SK-N-MC (cell line): ENCODE results near the gene PHB1.

ENCODE experiments used
- DNase-seq: peaks from one replicate; pipeline ENCODE4 v3.0.0-alpha.2; 2011; ENCODE audit warnings: low read depth, low spot score
- H3K27ac ChIP-seq: fragments of 200-600 bp; sonication (generic); 2 replicates; pipeline ENCODE4 v1.5.1; 2016; ENCODE audit warnings: mixed run types
- H3K36me3 ChIP-seq: fragments of 200-600 bp; sonication (generic); 2 replicates; pipeline ENCODE4 v1.6.1; 2017; ENCODE audit warnings: antibody characterized with exemption, low read length, mixed read lengths; ENCODE audit not compliant: insufficient read depth
- H3K4me3 ChIP-seq: fragments of 200-600 bp; sonication (generic); 2 replicates; pipeline ENCODE4 v1.5.1; 2016
- H3K9ac ChIP-seq: fragments of 200-600 bp; sonication (generic); 2 replicates; pipeline ENCODE4 v1.8.0; 2017; ENCODE audit warnings: mixed run types, mixed read lengths; ENCODE audit not compliant: insufficient read length
- H3K9me3 ChIP-seq: fragments of 200-600 bp; sonication (generic); 2 replicates; pipeline ENCODE4 v1.6.1; 2017; ENCODE audit warnings: low read depth, mild to moderate bottlenecking, antibody characterized with exemption, low read length, moderate library complexity, mixed read lengths
- EZH2 ChIP-seq: fragments of 200-600 bp; sonication (generic); IDR thresholded peaks from one replicate; pipeline ENCODE4 v1.6.1; 2017; ENCODE audit warnings: antibody characterized with exemption
- FOXP2 ChIP-seq: optimal IDR thresholded peaks from 2 replicates; pipeline ENCODE3; 2011; ENCODE audit warnings: mild to moderate bottlenecking, moderate library complexity; ENCODE audit not compliant: insufficient read depth; ENCODE audit errors: extremely low read length, control extremely low read depth
- POLR2AphosphoS5 ChIP-seq: IDR thresholded peaks from 2 replicates; pipeline ENCODE4 v1.6.1; 2012; ENCODE audit warnings: mild to moderate bottlenecking, low read depth, low read length, borderline replicate concordance

The PHB1 gene

GRCh38 chr17:49414622-49415350 lies at the start of gene PHB1:
Gene PHB1, minus strand, starts transcription at chr17:49414882. Its CDS starts 1,618 bp downstream, at chr17:49413264.
- TF ChIP-seq POLR2AphosphoS5: peak; percentile 90
- TF ChIP-seq EZH2: no peak
- peak; percentile 6 for TF ChIP-seq FOXP2
- Histone ChIP-seq H3K4me3 (peak within 1 kb of the TSS; percentile 96), H3K9ac (peak within 1 kb of the TSS; percentile 91), H3K27ac (no peak within 1 kb of the TSS), H3K36me3 (peaks cover 36% of the 10 kb centered on the region), H3K9me3 (no peaks in the 10 kb centered on the region)
- DNase-seq: peak; percentile 97

GRCh38 chr17:49464049-49464448 lies 49.4 kb upstream of the PHB1 start:
- DNase-seq: no peak
- Histone ChIP-seq H3K9me3 (no peaks in the 10 kb centered on the region), H3K9ac (no peak overlapping the region), H3K4me3 (no peak overlapping the region), H3K36me3 (no peaks in the 10 kb centered on the region), H3K27ac (no peak overlapping the region)
- TF ChIP-seq EZH2: no peak
- TF ChIP-seq FOXP2: no peak
- no peak for TF ChIP-seq POLR2AphosphoS5

DNA sequence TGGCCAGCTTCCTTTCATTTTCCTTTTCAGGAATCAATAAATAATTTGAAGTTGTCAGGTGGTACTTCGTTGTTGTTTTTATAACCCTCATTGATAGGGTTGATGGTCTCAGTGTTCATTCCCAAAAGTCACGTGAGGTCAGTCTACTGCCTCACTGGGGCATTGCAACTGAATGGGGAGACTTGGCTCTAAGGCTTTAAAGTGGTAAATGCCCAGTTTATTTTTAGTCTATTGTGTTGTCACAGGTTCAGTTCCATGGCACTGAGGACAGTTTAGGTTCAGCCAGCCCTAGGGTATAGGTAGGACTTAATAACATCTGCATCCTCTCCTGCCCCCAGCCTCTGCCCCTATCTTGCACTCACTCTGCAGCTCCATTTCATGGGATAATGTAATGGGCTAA lies 46.9 kb upstream of the PHB1 start:
- Histone ChIP-seq H3K9ac (no peak overlapping the region), H3K9me3 (no peaks in the 10 kb centered on the region), H3K27ac (no peak overlapping the region), H3K4me3 (no peak overlapping the region), H3K36me3 (no peaks in the 10 kb centered on the region)
- TF ChIP-seq FOXP2: no peak
- no peak for TF ChIP-seq EZH2
- TF ChIP-seq POLR2AphosphoS5: no peak
- DNase-seq: no peak

DNA sequence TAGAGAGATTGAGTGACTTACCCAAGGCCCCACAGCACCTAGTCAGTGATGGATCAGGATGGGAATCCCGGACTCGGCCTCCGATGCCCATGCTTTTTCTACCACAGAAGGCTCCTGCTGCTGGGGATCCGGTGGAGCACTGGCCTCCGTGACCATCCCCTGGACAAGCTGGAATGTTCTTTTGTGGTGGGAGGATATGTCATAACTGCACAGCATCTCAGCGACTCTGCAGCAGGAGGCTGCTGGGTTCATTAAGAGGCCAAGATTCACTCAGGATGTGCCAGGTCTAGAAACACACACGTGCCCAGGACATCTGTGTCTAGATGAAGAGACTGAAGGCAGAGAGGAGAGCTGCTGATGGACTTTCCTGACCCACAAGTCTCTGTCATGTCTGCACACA lies 45.7 kb upstream of the PHB1 start:
- H3K36me3 ChIP-seq: no peaks in the 10 kb centered on the region
- H3K9me3 ChIP-seq: no peaks in the 10 kb centered on the region
- DNase-seq: no peak
- no peak overlapping the region for H3K4me3 ChIP-seq
- no peak overlapping the region for H3K27ac ChIP-seq
- no peak for TF ChIP-seq EZH2
- no peak overlapping the region for H3K9ac ChIP-seq

- Histone ChIP-seq H3K9ac (no peak overlapping the region), H3K36me3 (no peaks in the 10 kb centered on the region), H3K4me3 (no peak overlapping the region), H3K27ac (no peak overlapping the region), H3K9me3 (no peaks in the 10 kb centered on the region)
- no peak for DNase-seq
- no peak for TF ChIP-seq POLR2AphosphoS5
- TF ChIP-seq EZH2: no peak
- no peak for TF ChIP-seq FOXP2
These were observed 44.8 kb upstream of the PHB1 start for GRCh38 chr17:49459401-49459984.

DNA sequence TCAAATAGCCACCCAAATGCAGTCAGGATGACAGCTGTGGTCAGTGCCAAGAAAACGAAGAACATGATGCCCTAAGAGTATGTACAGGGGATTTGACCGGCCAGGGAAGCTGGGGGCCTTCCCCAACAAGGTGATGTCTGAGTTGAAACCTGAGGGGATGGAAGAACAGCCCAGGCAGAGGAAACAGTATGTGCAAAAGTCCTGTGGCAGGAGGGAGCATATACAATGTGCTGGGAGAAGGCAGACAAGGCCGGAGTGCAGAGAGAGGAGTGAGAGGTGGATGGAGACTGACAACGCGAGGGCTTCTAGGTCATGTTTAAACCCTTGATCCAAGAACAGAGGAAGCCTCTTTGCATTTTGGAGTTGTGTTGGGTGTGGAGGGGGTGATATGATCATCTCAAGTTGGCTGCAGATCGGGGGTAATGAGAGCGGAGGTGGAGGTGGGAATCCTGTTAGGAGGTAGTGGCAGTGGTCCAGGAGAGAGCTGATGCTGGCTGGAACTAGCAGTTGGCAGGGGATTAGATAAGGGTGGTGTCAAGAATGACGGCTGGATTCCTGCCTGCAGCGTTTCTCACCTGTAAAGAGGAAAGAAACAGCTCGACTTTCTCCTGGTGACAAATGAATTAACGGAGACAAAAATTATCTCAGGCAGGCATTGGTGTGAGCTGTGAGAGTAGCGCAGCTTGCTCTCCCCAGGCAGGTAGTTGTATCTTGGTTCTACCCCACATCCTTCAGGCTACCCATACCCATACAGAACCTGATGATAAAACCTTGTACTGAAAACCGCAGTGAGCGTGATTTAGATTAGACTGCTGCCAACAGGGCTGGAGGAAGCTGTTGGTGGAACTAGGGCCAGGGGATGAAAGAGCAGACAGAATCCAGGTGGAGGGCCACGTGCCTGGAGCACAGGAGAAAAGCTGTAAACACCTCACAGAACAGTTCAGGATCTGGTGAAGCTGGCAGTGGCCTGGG lies 43.2 kb upstream of the PHB1 start:
- no peak for TF ChIP-seq EZH2
- TF ChIP-seq FOXP2: no peak
- no peak for TF ChIP-seq POLR2AphosphoS5
- Histone ChIP-seq H3K9me3 (no peaks in the 10 kb centered on the region), H3K9ac (no peak overlapping the region), H3K27ac (no peak overlapping the region), H3K36me3 (no peaks in the 10 kb centered on the region), H3K4me3 (no peak overlapping the region)
- no peak for DNase-seq

DNA sequence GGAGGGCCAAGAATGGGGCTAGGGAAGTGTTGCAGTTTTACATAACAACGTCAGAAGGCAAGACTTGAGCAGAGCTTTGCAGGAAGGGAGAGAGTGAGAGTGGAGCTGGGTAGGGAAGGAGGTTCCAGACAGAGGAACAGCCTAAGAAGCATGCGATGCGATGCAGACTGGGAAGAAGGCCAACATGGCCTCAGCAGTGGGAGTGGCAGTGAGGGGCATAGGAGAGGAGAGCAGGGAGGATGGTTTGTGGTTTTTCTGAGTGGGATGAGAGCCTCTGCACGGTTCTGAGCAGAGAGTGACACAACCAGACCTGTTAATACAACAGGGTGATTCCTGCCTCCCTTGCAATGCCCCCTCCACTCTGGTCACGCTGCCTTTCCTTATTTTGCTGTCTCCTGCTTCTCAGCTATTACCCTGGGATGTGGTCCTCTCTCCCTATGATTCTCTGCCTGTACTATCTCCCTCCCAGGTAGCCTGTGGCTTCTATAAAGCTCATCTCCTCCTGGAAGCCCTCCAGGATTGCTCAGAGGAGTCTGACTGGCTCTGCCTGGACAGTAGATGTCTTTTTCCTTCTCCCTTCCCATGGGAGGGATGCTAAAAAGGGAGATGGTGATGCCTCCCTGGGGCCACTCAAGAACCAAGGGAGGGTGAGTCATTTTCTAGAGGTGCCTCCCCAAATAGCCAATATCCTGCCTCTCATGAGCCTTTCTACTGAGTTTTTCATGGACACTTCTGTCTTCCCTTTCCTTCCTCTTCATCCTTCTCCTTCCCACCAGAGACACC lies 41.7 kb upstream of the PHB1 start:
- H3K36me3 ChIP-seq: no peaks in the 10 kb centered on the region
- no peak for TF ChIP-seq FOXP2
- TF ChIP-seq EZH2: no peak
- TF ChIP-seq POLR2AphosphoS5: no peak
- H3K9me3 ChIP-seq: no peaks in the 10 kb centered on the region
- 0 out of 2 replicates have a peak overlapping the region, but pooled peaks have one; percentile 17 for H3K4me3 ChIP-seq
- H3K9ac ChIP-seq: no peak overlapping the region
- H3K27ac ChIP-seq: peak overlapping the region; percentile 84
- no peak for DNase-seq
